NB4 (cell line): Measurements from ENCODE around the gene STING1.
A peak's percentile ranks its signal among the peaks of the same experiment; 100 is the strongest.

Experiments used
- CTCF ChIP-seq: IDR thresholded peaks from one replicate; pipeline ENCODE4 v1.5.1; 2012; ENCODE audit warnings: low read depth, low read length
- MAX ChIP-seq: IDR thresholded peaks from 2 replicates; pipeline ENCODE4 v1.6.1; 2011; ENCODE audit warnings: low read depth, low read length
- MYC ChIP-seq: IDR thresholded peaks from 2 replicates; pipeline ENCODE4 v1.6.1; 2011; ENCODE audit warnings: low read depth, low read length
- POLR2A ChIP-seq: IDR thresholded peaks from 2 replicates; pipeline ENCODE4 v1.6.1; 2011; ENCODE audit warnings: mild to moderate bottlenecking; ENCODE audit not compliant: insufficient read length; ENCODE audit errors: extremely low read depth

- TF ChIP-seq CTCF (no peak), POLR2A (peak; percentile 11), MYC (no peak; the same call in 1 of the 2 replicates), MAX (no peak)
Observed at GRCh38 chr5:139474890-139475791, 7.4 kb downstream of the STING1 start.
